NOMO-1 treated with DMSO at 0.1 percent for 48 hours (cell line): ENCODE data around the gene PCGF3.
"Not testable (repeated sequence)": the region's sequence is repeated elsewhere in the genome, so short reads cannot be mapped to it uniquely, and the experiment has no call there.

Experiments used
- DNase-seq: peaks from one replicate; lab custom pipeline; 2025; ENCODE audit not compliant: unreplicated experiment; lab: John Stamatoyannopoulos, UW

The PCGF3 gene

GRCh38 chr4:682490-683172 lies 23.0 kb upstream of the PCGF3 start:
- DNase-seq: no peak

GRCh38 chr4:683247-683897 lies 22.3 kb upstream of the PCGF3 start:
- DNase-seq: no peak

- DNase-seq: peak; percentile 6
These were observed 21.5 kb upstream of the PCGF3 start for GRCh38 chr4:683982-684622.

GRCh38 chr4:684623-685327 lies 20.9 kb upstream of the PCGF3 start:
- no peak for DNase-seq

GRCh38 chr4:685679-686412 lies 19.8 kb upstream of the PCGF3 start:
- no peak for DNase-seq

- DNase-seq: no peak
These were observed 19.1 kb upstream of the PCGF3 start for GRCh38 chr4:686413-687040.

- DNase-seq: peak; percentile 90
These were observed 18.3 kb upstream of the PCGF3 start for GRCh38 chr4:687048-687970.

- DNase-seq: no peak
These were observed 17.4 kb upstream of the PCGF3 start for GRCh38 chr4:687971-688853.

GRCh38 chr4:688854-689681 lies 16.6 kb upstream of the PCGF3 start, which contains the start of gene SLC49A3:
Gene SLC49A3 (minus strand): TSS chr4:689151. CDS start chr4:689127, 24 bp downstream.
- DNase-seq: peak; percentile 41

- no peak for DNase-seq
These were observed 15.9 kb upstream of the PCGF3 start for GRCh38 chr4:689723-690122.

GRCh38 chr4:692771-693554 lies 12.7 kb upstream of the PCGF3 start:
- DNase-seq: no peak

- DNase-seq: not testable (repeated sequence)
These were observed 11.2 kb upstream of the PCGF3 start for GRCh38 chr4:694341-694940.

- no peak for DNase-seq
These were observed 5.6 kb upstream of the PCGF3 start for GRCh38 chr4:699816-700580.

- no peak for DNase-seq
These were observed 4.9 kb upstream of the PCGF3 start for GRCh38 chr4:700587-701264.

- DNase-seq: no peak
These were observed 3.0 kb upstream of the PCGF3 start for GRCh38 chr4:702618-703048.
